Stimulated activated naive CD8-positive, alpha-beta T cell treated with anti-CD3 and anti-CD28 coated beads, Interleukin-15, Interleukin-2, amounts not matched to agents 100 U/mL and 50 U/mL, for 24 hours (primary cell): ENCODE measurements around the gene TMEM38B.
A peak's percentile ranks its signal among the peaks of the same experiment; 100 is the strongest.

Experiments used
- ATAC-seq: fragments of 150-1000 bp; cut with Tn5 transposase; one replicate; pipeline ENCODE4 v1.10.0; 2021
- DNase-seq: peaks from one replicate; pipeline ENCODE4 v3.0.0; 2021

TMEM38B gene, protein sequence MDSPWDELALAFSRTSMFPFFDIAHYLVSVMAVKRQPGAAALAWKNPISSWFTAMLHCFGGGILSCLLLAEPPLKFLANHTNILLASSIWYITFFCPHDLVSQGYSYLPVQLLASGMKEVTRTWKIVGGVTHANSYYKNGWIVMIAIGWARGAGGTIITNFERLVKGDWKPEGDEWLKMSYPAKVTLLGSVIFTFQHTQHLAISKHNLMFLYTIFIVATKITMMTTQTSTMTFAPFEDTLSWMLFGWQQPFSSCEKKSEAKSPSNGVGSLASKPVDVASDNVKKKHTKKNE

DNA sequence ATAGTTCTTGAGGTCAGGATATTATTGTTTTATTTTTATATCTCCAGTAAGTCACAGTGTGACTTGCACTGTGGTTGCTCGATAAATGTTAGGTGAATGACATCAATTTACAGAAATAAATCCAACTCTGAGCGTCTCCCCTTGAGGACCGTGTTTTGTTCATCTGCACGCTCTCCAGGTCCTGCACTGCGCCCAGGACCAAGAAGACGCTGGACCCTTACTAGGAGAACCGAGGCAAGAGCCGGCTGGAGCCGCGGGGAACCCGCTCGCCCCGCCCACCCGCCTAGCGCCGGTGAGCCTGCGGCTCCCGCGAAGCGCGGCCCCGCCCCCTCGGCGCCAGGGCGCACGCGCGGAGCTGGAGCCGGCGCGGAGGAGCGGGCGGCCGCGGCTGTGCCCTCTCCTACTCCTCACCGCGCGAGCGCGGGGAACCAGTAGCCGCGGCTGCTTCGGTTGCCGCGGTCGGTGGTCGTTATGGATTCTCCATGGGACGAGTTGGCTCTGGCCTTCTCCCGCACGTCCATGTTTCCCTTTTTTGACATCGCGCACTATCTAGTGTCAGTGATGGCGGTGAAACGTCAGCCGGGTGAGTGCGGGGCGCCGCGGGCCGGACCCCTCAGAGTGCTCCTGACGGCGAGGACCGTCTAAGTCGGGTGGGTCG lies at the start of gene TMEM38B:
Gene TMEM38B (plus strand): TSS at position 352 of the 658 bp plus-strand sequence. CDS start 120 bp downstream, at position 472.
- DNase-seq = peak; percentile 87
- peak; percentile 89 for ATAC-seq

DNA sequence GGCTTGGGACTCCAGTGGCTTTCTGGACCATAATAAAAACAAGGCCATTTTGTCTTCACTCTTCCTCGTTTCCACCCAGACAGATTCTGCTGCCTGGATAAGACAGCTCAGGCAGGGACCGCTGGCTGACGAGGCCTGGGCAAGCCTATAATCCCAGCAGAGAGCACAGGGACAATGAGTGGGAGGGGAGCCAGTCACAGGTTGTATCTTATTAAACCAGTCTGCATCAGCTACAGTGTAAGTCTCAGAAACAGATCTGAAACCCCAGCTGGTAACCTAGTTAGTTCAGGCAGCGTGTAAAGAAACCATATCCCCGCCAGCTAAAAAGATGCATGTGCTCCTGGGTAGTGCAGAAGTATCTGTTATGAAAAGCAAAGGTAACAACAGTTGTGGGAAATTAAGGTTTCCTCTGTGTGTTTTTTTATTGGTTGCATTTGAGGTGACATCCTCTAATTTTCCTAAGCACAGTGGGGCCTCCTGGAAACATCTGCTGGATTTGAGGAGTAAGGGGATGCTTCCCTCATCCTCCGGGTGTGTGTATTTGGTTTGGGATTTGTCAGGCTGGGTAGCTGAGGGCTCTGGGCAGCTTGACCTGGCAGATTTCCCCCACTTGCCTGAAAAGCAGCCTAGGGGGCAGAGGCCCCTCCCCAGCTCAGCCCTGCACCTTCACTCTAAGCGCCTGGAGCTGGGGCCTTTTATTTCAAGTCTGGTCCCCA lies 47.3 kb upstream of the TMEM38B start:
- DNase-seq = no peak
- no peak for ATAC-seq

DNA sequence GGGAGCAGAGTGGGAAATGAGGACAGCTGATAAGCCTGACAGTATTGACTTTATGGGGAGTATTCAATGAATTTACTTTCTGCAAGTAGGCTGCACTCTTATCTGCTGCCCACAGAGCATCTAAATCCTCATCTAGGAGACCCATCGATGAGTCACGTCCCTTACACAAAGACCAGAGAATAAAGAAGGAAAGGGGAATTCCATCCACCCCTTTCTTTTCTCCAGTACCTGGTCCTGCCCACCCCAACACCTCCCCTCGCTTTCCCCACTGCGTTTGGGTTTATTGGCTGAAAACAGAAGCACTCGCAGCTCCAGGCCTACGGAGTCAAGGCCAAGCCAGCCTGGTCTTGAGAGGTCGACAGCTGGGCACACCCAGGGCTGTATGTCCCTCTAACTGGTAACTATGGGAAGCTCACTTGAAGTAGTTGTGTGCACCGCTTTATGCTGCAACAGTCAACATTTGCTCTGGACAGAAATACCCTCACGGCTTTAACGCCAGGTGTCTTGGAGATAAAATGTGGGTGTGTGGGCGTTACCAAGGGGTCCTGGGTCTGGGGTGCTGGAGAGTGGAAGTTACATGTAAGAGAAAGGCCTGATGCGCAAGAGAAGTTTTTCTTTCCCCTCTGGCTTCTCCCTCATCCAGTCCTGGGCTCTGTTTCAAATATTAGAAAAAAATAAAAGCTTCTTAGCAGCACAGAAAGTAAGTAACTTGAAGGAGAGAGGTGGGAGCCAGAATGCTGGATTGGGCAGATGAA lies 46.6 kb upstream of the TMEM38B start:
- DNase-seq (no peak), ATAC-seq (no peak)

DNA sequence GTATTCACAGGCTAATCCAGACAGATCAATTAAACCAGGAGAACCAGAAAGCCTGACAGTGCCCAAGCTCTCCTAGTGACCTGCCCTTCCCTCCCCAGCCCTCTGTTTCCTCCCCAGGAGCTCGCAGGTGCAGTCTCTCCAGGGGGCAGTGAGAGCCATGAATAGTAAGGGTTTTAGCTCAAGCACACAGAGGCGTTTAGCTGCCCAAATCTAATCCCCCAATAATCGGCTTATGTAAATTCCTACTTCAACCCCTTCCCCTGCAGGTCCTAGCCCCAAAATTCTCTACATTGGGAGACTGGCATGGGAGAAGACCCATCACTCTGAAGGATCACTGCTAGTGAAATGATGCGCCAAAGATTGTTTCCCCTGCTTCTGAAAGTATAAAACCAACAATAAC lies 42.5 kb upstream of the TMEM38B start:
- ATAC-seq = no peak
- no peak for DNase-seq

DNA sequence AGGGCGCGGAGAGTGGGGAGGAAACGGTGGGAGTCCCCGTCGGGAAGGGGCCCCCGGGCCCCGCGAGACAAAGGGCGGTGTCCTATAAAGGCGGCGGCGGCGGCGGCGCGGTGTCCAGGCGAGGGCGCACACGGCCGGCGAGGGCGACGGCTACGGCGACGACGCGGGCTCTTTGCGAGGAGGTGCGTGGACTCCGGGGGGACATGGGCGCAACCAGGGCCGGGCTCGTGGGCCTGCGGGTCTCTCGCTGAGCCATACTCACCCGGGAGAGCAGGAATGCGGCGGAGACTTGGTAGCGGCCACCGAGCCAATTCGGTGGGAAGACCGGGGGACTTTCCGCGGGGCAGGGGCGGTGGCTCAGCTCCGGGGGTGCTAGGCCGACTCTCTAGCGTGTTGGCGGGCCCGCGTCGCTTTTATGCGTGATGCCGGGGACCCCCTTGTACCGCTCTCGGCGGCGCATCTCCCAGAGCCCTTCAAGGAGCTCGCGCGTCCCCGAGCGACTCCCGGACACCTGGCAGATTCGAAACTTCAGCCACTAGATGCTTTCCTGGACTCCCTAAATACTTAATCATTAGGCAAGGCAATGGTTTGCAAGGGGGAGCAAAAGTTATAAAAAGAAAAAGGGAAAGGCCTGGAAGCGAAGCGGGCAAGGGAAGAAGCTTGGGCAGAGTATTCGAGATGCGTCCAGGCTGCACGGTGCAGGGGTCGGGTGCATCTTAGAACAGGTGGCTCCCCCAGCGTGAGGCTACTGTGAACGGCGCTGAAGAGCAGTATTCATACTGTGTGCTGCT lies 38.0 kb upstream of the TMEM38B start:
- peak; percentile 39 for DNase-seq
- peak; percentile 56 for ATAC-seq

DNA sequence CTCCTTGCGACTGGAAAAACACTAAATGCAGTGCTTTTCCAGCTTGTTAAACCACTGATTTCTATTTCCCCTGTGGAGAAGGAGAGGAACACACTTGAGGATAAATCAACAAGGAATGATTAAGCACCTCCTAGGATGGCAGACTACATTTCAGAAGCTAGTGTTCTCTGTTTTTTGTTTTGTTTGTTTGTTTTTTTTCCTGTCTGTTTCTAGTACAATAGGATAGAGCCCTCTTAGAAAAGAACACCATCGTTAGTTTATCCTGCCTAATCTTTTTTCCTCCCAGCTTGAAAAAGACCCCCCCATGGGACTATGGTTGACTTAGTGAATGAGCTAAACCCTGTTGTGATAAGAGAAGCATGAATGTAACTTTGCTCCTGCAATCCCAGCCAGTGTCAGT lies 36.0 kb upstream of the TMEM38B start:
- no peak for DNase-seq
- no peak for ATAC-seq

DNA sequence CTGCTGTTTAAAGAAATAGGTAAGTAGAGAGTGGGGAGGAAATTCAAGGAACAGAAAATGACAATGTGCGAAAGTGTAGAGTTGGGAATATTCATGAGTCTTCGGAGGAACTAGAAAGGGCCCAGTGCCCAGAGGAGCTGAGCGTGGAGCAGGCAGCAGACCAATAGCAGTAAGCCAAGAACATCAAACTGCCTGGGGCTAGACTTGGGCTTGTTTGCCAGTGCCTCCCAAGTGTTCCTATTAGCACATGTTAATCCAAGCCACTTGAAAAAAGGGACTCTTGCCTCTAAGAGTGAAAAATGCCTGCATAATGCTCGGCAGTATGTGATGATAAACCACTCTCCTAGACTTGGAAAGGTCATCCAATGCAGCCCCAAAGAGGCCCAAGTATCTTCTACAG lies 33.3 kb upstream of the TMEM38B start:
- no peak for DNase-seq
- no peak for ATAC-seq

DNA sequence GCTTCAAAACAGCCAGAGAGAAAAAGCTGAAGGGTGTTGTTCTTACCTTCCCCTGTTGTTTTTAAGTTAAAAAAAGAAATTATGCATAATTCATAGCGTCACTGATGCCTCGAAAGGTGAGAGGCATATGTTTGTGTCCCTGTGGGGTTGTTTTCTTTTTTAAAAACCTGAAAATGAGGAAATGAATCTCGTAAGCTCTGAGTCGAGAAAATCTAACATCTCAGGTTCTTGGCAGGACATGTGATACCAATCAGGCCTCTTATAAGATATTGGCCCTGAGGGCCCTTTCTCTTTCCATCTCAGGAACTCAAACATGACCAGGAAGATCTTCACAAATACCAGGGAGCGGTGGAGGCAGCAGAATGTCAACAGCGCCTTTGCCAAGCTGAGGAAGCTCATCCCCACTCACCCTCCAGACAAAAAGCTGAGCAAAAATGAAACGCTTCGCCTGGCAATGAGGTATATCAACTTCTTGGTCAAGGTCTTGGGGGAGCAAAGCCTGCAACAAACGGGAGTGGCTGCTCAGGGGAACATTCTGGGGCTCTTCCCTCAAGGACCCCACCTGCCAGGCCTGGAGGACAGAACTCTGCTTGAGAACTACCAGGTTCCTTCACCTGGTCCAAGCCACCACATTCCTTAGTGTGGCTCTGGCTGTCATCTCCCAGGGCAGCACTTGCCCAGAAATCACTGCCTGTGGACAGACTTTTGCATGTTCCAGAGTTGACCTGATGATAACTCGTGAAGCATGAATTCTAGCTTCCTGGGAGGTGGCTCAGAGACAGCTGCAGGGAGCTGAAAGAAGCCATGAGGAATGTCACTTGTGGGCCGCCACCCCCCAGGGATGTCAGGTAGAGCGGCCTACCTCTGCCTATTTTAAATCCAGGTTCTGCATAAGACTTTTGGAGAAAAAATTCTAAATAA lies 31.9 kb upstream of the TMEM38B start, which contains the start of gene TAL2:
Gene TAL2 (plus strand): TSS at position 274 of the 921 bp plus-strand sequence. CDS start 40 bp downstream, at position 314.
- DNase-seq (no peak), ATAC-seq (no peak)

DNA sequence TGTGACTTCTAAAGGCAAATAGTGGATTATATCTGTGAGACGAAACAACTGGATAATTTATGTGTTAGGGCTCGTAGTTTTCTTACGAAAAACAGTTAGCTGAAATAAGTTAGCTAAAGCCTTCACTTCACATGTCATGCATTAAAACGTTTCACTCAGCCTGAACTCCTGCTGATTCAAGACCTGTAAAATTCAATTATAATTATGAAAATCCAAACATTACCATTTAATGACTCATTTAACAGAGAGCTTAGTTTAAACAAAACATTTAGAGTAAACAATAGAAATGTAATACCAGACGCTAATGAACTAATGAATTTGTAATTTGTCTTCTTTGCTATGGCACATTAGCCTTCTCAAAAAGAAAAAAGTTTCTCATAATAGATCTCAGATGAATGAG lies 30.4 kb upstream of the TMEM38B start:
- DNase-seq (no peak), ATAC-seq (no peak)

DNA sequence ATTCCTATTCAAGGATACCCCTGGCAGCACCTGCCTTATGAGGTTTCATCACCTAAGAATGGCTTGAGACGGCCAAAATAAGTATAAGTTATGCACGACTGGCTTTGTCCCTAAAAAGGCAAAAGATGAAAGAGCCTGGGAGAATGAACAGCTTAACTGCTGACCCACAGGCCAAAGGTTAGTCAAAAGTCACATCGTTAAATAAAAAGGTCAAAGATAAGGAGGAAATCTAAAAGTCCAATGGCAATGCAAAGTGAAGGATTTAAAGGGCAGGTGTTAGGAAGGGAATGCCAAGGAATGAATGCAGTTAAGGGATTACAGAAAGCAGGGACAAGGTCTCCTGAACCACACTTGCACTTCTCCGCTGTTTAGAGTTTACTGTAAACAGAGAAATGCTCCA lies 26.5 kb upstream of the TMEM38B start:
- DNase-seq = no peak

DNA sequence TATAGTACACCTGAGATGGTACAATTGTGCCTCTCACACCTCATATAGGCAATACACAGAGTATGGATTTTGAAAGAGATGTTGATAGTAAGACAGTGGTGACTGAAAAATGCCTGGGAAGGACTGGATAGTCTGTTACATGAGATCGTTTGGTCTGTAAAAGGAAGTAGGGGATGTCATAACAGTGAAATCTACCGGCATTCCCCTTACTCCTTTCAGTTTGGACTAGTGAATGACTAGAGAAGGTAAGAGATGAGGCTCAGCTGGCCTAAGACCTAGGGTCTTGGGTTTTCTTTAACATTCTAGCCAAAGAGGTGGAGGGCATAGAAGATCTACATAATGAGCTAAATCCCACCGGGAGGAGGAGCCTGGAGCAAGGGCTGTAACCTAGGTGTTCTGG lies 24.0 kb upstream of the TMEM38B start:
- DNase-seq (no peak), ATAC-seq (no peak)

More for the DNA sequence above, 26.5 kb upstream of the TMEM38B start:
- ATAC-seq = no peak

DNA sequence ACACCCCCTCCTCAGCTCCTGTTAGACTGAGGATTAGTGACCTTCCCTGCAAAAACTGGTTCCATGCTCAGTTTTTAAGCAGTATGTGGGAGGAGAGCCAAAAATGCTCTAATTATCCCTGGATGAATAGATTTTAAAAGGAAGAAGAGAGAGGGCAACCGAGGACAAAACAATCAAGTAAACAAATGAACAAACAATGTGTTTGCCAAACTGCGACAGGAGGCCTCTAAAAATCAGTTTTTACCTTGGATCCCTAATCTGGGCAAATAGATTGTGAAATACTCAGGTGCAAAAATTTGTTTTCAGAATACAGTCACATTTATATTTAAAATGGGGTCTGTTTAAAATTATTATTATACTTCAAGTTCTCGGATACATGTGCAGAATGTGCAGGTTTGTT lies 23.6 kb upstream of the TMEM38B start:
- ATAC-seq = no peak
- no peak for DNase-seq

DNA sequence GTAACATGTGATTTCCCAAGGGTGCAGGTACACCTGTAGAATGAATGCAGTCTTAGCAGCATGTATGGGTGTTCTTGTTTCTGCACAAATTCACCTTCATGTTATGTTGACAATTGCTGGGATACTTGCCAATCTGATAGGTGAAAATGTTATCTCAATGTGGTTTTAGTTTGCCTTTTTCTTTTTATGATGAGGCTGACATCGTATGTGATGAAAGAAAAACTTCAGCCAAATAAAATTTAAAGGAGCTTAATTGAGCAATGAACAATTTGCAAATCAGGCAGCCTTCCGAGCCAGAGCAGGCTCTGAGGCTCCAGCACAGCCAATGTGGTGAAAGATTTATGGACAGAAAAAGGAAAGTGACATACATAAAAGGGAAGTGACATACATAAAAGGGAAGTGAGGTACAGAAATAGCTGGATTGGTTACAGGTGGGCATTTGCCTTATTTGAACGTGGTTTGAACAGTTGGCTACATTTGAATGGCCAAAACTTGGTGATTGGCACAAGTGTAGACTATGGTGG lies 21.6 kb upstream of the TMEM38B start:
- no peak for DNase-seq
- ATAC-seq = no peak

DNA sequence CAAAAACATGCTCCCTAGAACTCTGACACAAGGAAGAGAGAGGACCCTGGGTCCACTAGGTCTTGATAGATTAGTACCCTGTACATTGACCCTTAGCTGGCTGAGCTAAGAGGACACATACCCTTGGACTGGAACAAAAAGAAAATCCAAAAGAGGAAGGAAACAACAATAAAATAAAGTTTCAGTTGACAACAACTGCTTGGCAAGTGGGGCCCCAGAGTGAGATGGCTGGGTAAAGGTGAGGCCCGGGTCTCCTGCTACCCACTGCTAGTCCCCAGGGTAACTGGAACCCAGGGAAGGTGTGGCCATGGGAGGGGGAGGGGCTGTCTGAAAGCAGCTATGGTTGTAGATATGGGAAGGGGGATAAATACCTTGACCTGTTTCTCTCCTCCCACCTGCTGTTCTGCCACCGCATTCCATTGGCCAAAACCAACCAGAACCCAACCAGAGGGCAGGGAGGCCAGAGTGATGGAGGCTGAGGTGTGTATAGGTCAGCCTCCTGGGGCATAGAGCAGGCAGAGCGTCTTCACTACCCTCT lies 20.4 kb upstream of the TMEM38B start:
- no peak for ATAC-seq
- DNase-seq = no peak

DNA sequence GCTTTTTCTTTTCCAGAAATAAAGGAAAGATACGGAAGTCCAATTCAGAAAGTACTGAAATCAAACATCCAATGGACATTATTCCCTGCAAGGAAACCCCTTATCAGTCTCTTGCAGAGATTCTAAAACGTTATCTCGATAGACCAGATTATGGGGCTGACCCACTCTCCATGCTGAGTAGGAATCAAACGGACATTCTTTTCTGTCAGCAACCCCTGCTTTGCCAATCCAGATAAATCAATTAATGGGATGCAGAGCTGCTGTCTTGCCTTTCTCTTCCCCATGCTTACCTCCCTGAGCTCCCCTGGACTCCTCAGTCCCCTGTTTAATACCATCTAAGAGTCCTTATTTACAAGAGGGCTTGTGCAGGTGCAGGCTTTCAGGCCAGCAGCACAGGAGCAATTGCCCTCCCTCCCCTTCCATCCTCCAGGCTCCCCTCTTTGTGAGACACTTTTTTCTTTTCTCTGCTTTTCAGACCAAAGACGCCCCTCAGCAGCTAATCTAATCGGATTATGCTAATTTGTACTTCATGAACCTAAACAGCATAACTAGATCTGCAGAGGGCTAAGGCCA lies 17.9 kb upstream of the TMEM38B start:
- ATAC-seq = no peak

DNA sequence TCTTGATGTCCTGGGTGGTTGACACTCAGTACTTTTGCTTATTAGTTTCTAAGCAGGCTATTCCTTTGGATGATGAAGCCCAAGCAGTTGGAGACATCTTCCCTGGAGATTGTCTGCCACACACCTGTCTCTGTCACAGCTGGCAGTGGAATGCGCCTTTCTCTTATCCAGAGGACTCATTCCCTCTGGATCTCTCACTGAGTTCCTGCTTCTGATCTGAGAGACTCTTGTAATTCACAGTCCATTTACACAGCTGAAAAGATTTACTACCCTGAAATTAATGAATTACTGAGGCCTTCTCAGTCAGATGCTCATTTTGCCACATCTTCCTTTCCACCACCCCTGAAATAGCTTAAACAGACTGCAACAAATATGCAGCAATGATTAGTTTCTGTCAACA lies 16.2 kb upstream of the TMEM38B start:
- DNase-seq (no peak), ATAC-seq (no peak)

More for the DNA sequence above, 17.9 kb upstream of the TMEM38B start:
- DNase-seq = no peak

DNA sequence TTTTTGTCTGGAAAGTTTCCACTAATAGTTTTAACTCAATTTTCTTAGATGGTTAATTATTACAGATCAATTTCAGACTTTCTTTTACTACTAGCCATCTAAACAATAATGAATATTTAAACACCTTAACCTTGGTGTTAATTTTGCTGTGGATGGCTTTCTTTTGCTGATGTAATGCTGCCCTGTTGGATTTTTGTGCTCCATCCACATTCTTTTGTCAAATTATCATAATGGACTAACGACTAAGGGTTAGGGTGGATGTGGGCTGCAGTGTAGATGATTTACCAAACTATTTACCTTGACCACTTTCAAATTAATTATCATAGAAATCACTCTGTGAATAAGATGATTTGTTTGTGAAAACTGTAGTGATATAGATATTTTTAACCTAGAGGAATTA lies 15.6 kb upstream of the TMEM38B start:
- ATAC-seq (no peak), DNase-seq (no peak)

DNA sequence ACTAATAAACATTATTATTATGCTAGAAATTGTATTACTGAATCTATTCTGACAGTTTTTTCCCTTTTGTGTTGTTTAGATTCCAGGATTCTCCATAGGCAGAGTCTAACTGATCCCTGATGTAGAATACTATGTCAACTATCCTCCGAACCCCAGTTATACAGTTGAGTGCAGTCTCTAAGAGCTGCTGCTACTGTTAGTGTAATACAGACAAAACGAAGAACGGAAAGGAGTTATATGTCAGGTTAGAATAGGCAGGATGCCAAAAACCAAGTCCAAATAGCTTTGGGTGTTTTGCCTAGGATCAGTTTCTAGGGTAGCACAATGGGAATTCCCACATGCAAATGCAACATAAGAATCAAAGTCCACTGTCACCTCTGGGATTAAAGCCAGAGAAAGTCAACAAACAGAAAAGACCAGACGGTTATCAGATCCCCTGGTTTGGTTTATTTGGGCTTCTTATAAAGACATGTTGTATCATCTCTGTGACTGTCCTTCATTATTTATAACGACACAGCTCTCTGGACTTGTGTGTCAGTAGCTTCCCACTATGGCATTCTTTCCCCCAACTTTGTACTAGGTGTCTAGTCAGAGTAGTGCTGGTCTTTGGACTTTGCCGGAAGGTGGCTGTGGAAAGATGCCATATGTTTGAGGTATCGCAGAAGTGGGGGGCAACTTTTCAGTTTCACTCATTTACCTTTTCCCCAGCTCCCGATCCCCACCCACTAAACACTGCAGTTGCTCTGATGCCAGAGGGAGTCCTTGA lies 14.9 kb upstream of the TMEM38B start:
- DNase-seq (no peak), ATAC-seq (no peak)

DNA sequence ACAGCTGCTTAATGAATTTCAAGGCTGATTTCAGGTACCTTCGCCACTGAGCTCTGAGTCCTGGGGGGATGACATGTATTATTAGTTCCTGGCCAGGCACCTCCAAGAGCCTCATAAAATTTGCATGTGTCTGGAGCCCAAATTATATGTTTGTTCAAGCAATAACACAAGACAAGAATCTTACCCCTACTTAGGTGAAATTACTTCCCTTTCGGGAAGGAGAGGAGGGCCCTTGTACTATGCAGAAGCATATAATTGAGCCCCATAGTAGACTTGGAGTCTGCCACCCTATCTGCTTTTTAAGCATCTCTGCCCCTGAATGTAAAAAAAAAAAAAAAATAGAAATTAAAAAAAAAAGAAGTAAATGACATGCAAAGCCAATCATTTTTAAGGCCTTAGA lies 13.0 kb upstream of the TMEM38B start:
- ATAC-seq = no peak
- DNase-seq = no peak
